GM21786 (cell line): ENCODE results near the gene C4B.
"Not testable (repeated sequence)": the region's sequence is repeated elsewhere in the genome, so short reads cannot be mapped to it uniquely, and the experiment has no call there.

Experiments
- ATAC-seq: cut with Tn5 transposase; IDR thresholded peaks from one replicate; pipeline ENCODE4 v1.9.1; 2021; ENCODE audit not compliant: unreplicated experiment

The C4B gene

DNA sequence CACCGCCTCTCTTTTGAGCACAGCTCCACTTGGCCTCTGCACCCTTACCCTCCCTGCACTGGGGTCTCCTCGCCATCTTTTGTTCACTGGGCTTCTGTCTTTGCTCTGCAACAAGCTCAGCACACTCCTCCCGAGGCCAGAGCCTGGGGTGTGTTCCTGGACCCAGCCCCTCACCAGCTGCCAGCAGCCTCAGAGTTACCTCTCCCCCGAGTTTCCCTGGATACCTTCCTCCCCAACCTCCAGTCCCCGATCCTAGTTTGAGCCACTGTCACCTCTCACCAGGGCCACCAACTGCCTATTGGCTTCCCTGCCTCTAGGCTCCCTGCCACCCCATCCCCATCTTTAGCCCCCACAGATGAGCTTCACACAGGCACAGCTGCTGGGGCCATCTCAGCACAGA, 36.0 kb downstream of the C4B start:
- ATAC-seq, result no peak

DNA sequence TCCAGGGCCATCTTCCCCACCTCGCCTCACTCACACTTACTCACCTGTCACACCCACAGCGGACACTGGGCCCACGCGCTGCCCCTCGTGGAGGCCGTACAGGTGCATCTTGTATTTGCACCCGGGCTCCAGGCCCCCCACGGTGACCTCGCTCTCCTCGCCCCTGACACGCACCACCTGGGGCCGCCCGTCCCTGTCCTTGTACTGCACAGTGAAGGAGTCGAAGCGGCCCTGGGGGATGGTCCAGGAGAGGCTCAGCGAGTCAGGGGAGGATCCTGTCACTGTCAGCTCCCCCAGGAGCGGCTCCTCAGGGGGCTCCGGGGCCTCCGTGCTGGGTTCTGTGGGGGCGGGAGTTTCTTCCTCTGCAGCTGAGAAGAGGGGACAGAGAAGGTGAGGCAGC, 38.0 kb downstream of the C4B start:
- ATAC-seq, result not testable (repeated sequence)

GRCh38 chr6:32053314-32053713, 38.7 kb downstream of the C4B start:
- ATAC-seq, result not testable (repeated sequence)

- ATAC-seq, result not testable (repeated sequence)
These were observed 41.2 kb downstream of the C4B start for GRCh38 chr6:32055756-32056155.

- ATAC-seq, result no peak
These were observed 41.7 kb downstream of the C4B start for GRCh38 chr6:32056254-32056653.

DNA sequence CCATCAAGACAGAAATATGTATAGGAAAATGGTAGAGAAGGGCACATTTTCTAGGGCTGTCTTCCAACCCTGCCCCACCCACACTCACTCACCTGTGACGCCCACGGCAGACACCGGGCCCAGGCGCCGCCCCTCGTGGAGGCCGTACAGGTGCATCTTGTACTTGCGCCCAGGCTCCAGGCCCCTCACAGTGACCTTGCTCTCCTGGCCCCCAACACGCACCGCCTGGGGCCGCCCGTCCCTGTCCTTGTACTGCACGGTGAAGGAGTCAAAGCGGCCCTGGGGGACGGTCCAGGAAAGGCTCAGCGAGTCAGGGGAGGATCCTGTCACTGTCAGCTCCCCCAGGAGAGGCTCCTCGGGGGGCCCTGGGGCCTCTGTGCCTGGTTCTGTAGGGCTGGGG, 43.4 kb downstream of the C4B start:
- ATAC-seq, result no peak

DNA sequence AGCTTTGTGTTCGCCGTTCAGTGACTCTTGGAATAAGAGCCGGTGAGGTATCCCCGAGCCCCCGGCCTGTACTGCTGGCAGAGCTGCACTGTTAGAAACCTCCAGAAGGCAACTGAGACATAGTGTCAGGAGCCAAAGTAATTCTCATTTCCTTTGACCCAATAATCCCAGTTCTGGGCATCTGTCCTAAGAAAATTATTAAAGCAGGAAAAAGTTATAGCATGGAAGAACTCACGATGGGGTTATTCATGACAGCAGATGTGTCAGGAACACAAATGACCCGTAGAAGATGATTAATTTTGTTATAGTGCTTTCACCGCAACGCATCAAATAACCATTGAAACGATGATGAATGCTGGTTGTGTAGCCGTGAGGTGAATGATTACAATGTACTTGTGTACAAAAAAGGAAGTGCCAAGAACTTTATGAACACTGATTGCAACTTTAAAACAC, 43.9 kb downstream of the C4B start:
- ATAC-seq, result no peak

- ATAC-seq, result no peak
These were observed 46.5 kb downstream of the C4B start for GRCh38 chr6:32060966-32061655.

GRCh38 chr6:32064706-32065105, 50.1 kb downstream of the C4B start:
- no peak for ATAC-seq

GRCh38 chr6:32067521-32067920, 52.9 kb downstream of the C4B start:
- not testable (repeated sequence) for ATAC-seq

GRCh38 chr6:32068315-32068714, 53.7 kb downstream of the C4B start:
- not testable (repeated sequence) for ATAC-seq

DNA sequence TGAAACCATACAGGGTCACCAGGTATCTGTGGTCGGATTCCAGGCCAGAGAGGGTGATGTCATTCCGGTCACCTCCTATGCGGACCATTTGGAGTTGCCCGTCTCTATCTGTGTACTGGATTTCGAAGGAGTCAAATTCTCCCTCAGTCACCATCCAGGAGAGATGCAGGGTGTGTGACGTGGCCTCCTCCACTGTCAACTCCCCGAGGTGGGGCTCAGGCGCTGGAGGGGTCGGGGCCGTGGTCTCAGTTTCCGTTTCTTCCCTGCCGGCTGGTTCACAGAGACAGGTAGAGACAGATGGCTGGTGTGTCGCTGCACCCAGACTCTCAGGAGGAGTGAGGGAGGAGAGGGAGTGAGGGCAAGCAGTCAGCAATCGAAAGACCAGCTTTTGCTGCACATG, 54.3 kb downstream of the C4B start:
- ATAC-seq, result no peak

GRCh38 chr6:32069460-32069859, 54.9 kb downstream of the C4B start:
- no peak for ATAC-seq

- ATAC-seq, result no peak
These were observed 55.4 kb downstream of the C4B start for GRCh38 chr6:32069878-32070515.

DNA sequence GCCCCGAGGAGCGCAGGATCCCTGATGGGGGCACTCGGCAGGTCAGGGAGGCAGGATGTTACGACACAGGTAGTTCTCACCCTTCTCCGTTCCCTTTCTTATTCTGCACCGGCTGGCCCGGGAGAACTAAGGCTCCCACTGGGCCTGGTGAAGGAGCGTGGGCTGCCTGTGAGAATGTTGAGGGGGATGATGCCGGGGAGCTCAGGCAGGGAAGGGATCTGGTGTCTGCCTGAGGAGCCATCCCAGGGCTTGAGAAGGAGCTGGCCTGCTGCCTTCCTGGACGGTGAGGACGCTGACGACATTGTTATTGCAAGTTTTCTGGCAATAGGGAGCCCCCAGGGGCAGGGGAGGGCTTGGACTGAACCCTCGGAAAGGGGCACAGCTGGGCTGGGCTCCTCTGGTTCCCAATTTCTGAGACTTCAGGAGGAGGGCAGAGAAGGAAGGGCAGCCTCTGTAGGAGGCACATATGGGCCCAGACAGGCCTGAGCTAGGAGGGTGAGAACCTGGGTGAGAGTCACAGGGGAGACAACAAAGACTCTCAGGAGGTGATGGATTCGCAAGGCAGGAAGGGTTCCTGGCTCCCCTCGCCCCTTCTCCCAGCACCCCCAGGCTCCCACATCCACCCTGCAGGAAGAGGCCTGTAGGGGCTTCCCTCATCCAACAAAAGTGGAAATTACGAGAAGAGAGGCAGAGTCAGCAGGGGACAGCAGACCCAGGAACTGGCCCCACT, 56.4 kb downstream of the C4B start:
- ATAC-seq, result no peak

GRCh38 chr6:32073101-32073500, 58.5 kb downstream of the C4B start:
- ATAC-seq, result no peak

DNA sequence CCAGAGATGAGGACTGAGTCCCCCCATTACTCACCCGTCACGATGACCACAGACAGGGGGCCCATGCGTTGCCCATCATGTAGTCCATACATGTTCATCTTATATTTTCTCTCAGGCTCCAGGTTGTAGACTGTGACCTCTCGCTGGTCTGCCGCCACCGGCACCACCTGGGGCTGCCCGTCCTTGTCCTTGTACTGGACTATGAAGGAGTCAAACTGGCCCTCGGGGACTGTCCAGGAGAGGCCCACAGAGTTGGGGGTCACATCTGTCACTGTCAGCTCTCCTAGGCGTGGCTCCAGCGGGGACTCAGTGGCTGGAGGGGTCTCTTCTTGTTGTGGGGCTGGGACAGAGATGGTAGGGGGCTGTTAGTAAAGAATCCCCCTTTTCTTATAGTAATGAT, 59.0 kb downstream of the C4B start:
- no peak for ATAC-seq

- ATAC-seq, result no peak
These were observed 60.5 kb downstream of the C4B start for GRCh38 chr6:32074996-32075532.

DNA sequence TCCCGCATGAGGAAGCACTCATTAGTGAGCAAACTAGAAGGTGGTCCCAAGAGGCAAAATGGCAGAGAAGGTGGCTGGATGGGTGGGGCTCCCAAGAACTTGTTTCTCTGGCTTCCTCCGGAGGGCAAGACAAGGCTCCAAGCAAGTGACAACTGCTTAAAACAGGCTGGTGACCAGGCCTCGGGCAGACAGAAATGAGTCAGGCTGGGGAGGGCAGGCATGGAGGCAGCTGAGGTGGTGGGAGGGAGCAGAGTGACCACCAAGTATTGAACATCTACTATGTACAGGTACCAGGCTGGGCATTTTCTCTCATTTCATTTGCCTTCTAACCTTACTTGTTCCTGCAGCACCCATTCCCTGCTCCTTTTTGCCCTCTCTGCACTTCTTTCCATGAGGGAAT, 61.2 kb downstream of the C4B start:
- ATAC-seq, result no peak

DNA sequence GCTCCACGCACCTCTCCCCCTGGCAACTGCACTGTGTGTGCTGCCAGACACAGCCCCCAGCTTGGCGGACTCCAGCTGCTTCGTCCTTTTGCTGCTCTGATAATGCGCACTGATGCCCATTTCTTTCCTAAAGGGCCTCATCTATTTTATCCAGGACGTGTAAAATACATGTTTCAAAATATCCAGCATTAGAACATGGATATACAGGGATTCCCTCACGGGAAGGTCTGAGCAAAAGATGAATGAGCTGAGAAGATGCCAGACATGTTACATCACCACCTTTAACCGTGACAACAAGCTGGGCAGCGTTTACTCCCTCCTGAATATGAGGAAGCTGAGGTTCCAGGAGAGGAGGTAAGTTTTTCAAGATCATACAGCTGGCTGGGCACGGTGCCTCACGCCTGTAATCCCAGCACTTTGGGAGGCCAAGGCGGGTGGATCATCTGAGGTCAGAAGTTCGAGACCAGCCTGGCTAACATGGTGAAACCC, 61.8 kb downstream of the C4B start:
- no peak for ATAC-seq

DNA sequence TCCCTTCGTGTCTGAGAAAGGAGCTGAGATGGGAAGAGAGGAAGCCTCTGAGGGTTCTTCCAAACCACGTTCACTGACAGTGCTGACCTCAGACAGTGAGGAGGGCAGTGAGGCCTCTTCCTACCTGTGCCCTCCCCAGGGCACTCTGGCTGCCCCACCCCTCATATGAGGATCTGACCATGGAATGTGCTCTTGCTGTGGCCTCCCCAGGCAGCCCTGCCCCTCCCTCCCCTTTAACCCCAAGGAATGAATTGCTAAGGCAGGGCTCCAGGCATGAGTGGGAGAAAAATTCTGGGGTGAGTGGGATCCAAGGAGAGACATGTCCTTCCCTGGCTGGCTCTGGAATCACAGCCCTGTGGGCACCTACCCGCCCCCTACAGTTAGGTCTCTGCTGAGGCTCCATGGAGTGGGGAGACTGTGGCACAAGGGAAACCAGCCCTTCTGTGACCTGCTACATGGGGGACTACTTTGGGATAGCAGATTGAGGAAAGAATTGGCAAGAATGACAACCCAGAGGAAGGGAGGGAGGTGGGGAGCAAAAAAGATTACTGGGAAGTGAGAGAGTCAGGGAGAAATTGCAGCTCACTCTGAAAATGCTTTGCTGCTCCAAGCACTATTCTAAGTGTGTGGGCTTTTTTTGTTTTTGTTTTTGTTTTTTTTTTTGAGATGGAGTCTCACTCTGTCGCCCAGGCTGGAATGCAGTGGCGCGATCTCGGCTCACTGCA, 65.1 kb downstream of the C4B start:
- no peak for ATAC-seq
